SKM-1 treated with dmso at 0.1 percent for 144 hours (cell line): ENCODE data around the gene F2RL3.

Experiments
- DNase-seq: peaks from one replicate; lab custom pipeline; 2025; ENCODE audit not compliant: unreplicated experiment; lab: John Stamatoyannopoulos, UW

Gene F2RL3

GRCh38 chr19:16892868-16893685 is 4.3 kb downstream of the F2RL3 start:
- no peak for DNase-seq

- DNase-seq = no peak
These were observed 4.8 kb downstream of the F2RL3 start for GRCh38 chr19:16893686-16893989.

- no peak for DNase-seq
These were observed 5.3 kb downstream of the F2RL3 start for GRCh38 chr19:16894080-16894479.

GRCh38 chr19:16895467-16896145 is 6.8 kb downstream of the F2RL3 start:
- no peak for DNase-seq

GRCh38 chr19:16896146-16897028 is 7.6 kb downstream of the F2RL3 start:
- no peak for DNase-seq

GRCh38 chr19:16897029-16897855 is 8.4 kb downstream of the F2RL3 start:
- peak; percentile 43 for DNase-seq

GRCh38 chr19:16897856-16898161 is 9.0 kb downstream of the F2RL3 start:
- no peak for DNase-seq

- DNase-seq = no peak
These were observed 9.7 kb downstream of the F2RL3 start for GRCh38 chr19:16898361-16899015.

- DNase-seq = peak; percentile 57
These were observed 10.8 kb downstream of the F2RL3 start for GRCh38 chr19:16899566-16900075.

GRCh38 chr19:16901491-16902175 is 12.8 kb downstream of the F2RL3 start:
- no peak for DNase-seq

GRCh38 chr19:16902545-16902944 is 13.7 kb downstream of the F2RL3 start:
- no peak for DNase-seq

GRCh38 chr19:16903347-16903746 is 14.5 kb downstream of the F2RL3 start:
- no peak for DNase-seq

GRCh38 chr19:16904599-16904998 is 15.8 kb downstream of the F2RL3 start:
- DNase-seq = no peak

GRCh38 chr19:16908759-16909158 is 20.0 kb downstream of the F2RL3 start:
- DNase-seq = no peak

- no peak for DNase-seq
These were observed 22.2 kb downstream of the F2RL3 start for GRCh38 chr19:16911046-16911445.

- no peak for DNase-seq
These were observed 24.0 kb downstream of the F2RL3 start for GRCh38 chr19:16912780-16913179.

- DNase-seq = no peak
These were observed 25.6 kb downstream of the F2RL3 start for GRCh38 chr19:16914421-16914820.

GRCh38 chr19:16915135-16915534 is 26.3 kb downstream of the F2RL3 start:
- no peak for DNase-seq

GRCh38 chr19:16915734-16916133 is 26.9 kb downstream of the F2RL3 start:
- DNase-seq = no peak

GRCh38 chr19:16917401-16917800 is 28.6 kb downstream of the F2RL3 start:
- DNase-seq = no peak
